HG02870 (cell line): ENCODE results near the gene RAG2.

Experiments
- ATAC-seq: cut with Tn5 transposase; IDR thresholded peaks from one replicate; pipeline ENCODE4 v1.9.1; 2021; ENCODE audit warnings: mild to moderate bottlenecking, moderate library complexity; ENCODE audit not compliant: unreplicated experiment

The RAG2 gene

DNA sequence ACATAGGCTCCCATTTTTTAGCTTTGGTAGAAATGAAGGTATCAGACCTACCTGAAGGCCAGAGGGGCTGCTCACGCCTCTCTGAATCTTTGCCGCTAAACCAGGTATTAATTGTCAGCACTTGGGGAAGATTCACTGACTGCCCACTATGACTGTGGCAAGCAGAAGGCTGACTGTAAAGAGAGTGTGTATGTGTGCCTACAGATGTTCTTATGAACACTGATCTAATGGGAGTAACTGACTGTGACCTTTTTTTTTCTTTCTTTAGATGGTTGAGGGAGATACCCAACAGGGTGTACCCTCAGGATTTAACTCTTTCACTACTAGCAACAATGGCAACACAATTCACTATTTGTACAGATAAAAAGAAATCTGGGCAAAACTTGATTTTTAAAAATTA is at the start of gene RAG2:
Gene RAG2, minus strand, starts transcription at position 186 of the 400 bp plus-strand sequence. CDS start 4,068 bp downstream, outside the sequence.
- ATAC-seq = no peak

DNA sequence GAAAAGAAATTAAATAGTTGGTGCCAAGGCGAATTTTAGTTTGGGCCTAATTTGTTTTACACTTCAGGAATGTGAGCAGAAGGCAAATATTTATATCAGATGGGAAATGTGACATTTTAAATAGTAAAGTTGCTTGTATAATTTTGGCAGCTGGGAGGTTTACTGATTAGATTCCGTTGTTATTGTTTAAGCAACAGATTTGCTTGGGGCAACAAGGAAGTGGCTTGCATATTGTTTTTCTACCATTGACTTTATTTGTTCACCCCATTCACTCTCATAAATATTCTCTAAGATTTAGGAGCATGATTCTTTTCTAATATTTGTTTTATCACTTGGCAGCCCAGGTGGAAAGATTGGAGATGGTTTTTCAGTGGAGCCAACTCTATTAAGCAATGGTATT is 40.5 kb upstream of the RAG2 start:
- no peak for ATAC-seq

DNA sequence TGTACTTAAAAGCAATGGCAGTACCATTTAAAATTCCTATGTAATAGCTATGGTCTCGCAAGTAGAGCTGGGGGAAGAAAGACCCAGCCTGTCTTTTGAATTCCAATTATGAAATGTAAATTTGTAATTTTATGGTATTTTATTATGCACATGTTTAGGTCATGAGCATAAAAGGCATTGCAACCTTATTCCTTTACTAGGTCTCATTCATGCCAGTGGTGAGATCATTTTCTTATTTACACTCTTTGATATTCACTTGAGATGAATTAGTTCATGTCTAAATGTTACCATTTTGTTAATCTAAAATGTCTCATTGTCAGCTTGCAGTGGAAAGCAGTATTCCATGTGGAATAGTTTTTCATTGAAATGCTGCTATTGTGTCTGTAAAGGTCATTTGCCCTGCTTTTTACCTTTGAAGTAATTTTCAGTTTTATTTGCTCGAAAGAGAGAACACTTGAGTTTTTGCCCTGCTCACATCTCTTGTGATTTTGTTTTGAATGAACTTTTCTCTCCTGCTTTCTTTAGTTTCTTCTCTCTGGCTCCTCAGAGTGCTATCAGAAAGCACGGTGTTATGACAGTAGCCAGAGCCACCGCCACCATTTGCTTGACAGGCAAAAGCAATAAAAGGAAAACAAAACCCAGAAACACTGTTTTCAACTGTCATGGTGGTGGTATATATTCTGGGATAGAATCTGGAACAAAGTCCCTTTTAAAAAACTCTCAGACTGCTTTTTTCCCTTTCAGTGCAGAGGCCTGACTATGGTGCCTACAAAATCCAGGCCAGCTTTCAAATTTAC is 37.2 kb upstream of the RAG2 start:
- ATAC-seq = no peak

- peak; percentile 92 for ATAC-seq
These were observed 33.7 kb upstream of the RAG2 start for GRCh38 chr11:36631774-36632173.

- ATAC-seq = no peak
These were observed 30.8 kb upstream of the RAG2 start for GRCh38 chr11:36628765-36629244.

DNA sequence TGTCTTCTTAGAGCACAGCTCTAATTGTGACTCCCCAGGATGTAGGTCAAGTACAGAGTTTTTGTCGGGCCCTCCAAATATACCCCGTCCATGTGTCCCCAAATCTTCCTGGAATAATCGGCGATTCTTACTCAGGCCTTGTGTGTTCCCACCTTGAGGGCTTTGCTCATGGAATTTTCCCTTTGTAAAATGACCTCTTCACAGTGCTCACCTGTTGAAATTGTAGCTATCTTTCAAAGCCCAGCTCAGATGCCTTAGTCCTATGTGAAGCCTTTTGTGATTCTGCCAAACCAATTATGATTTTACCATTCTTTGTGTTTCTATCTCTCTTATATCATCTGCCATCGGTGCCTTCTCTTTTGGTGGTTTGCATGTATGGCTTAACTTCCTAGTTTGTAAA is 30.1 kb upstream of the RAG2 start:
- ATAC-seq = no peak

- no peak for ATAC-seq
These were observed 29.4 kb upstream of the RAG2 start for GRCh38 chr11:36627471-36627870.

GRCh38 chr11:36627006-36627405 is 29.0 kb upstream of the RAG2 start:
- no peak for ATAC-seq

DNA sequence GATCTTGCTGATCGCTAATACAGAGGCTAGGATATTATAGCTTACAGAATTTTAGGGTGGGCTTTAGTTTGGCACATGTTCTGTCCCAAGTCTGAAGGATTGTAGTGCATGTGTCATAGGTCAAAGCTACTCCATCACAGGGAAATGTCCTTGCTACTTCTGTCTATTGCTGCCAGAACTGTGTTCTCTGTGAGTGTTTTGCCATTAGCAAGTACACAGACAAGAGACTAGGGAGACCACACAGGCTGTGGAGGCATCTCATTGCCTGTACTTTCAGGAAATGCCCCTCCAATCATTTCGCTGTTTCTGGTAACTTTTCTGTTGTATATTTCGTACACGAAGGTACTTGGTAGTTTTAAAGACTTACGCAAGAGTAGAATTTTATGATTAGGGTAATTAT is 25.5 kb upstream of the RAG2 start:
- no peak for ATAC-seq

GRCh38 chr11:36622431-36623136 is 24.5 kb upstream of the RAG2 start:
- ATAC-seq = peak; percentile 71

- ATAC-seq = no peak
These were observed 22.2 kb upstream of the RAG2 start for GRCh38 chr11:36620246-36620645.

GRCh38 chr11:36619502-36619901 is 21.5 kb upstream of the RAG2 start:
- no peak for ATAC-seq

- ATAC-seq = peak; percentile 24
These were observed 20.5 kb upstream of the RAG2 start for GRCh38 chr11:36618363-36619047.

DNA sequence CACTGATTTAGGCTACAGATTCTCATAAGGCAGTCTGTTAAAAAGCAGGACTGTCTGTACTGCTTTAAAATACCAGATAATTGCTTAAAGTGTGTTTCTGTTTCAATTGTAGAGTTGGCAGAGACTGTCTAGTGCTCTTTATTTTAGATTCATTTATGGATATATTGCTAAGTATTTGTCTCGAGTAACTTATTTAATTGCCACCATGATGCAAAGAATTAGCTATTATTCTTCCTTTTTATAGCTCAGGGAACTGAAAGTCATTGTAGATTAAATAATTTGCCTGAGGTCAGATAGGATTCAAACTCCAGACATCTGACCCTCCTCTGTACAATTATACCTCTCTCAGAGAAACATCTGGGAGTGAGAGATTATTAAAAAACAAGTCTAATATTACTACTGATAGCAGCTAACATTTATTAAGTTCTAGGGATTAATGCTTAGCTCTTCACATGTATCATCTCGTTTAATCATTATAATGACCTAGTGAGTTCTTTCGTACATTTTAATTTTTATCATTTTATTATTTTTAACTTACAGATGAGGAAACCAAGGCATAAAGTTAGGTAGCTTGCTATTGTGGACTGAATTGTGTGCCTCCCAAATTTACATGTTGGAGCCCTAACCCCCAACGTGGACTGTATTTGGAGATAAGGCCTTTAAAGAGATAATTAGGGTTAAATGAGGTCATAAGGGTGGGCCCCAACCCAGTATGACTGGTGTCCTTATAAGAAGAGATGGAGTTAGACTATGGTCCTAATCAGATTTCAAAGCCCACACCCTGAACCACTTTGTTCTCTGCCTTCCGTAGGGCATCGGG is 19.7 kb upstream of the RAG2 start:
- no peak for ATAC-seq

DNA sequence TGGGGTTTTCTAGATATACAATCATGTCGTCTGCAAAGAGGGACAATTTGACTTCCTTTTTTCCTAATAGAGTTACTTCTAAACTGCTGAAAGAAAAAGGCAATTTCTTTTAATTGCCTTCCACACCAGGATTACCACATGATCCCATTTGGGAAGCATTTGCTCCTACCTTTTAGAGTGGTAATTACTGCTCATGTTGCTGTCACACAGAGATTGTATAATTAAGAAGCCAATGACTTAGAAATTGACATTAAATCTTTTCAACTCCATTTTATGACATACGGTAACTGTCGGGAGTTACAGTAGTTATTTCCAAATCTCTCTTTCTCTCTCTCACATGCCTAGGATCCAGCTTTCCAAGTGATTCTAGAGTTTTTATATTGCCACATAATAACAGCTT is 17.8 kb upstream of the RAG2 start:
- ATAC-seq = no peak

GRCh38 chr11:36609383-36609782 is 11.3 kb upstream of the RAG2 start:
- no peak for ATAC-seq

DNA sequence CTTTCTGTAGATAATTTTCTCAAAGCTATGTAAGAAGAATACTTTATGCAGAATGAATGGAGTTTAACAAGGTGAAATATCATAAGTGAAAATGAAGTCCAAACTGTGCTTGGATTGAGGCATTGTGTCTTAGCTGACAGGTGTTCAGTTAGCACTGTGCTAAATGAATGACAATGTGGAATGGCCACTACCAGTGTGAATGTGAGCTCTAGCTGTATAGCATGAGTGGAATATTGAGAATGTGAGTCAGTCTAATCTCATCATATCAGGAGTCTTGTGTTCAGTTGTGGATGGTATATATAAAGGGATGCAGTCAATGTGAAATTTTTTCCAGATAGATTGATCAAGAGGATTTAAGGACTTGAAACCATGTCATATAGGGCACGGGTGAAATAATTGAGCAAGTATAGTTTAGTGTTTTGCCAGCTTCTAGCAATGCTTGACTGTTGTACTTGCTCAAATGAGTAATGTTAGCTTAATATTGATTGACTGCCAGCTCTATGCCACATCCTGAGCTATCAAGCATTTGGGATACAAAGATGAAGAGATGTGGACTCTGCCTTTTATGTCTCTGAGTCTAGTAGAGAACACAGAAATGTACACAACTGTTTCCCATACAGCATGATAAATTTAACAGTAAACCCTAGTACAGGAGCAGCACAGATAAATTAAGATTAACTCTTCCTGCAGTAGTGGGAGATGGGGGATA is 10.6 kb upstream of the RAG2 start:
- no peak for ATAC-seq

GRCh38 chr11:36605221-36606216 is 7.5 kb upstream of the RAG2 start:
- ATAC-seq = peak; percentile 56

DNA sequence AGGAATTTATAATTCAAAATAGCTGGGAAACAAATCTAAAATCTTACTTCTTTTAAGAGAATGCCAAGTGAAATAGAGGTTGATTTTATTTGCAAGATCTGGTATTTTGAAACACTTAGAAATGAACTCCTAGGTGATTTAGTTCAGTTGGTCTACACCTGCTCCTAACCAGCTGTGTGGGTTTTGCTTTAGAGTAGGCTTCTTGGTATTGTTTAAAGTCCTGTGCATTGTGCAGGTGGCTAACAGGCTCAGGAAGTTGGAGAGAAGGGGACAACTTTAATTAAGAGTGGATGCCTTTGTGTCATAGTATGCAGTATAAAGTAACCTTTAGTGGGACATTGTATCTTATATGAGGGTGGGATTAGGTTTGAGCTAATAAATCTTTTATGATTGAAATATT is 4.1 kb upstream of the RAG2 start:
- no peak for ATAC-seq
